HG03064 (cell line): ENCODE results near the gene TRPV4.
A peak's percentile ranks its signal among the peaks of the same experiment; 100 is the strongest.
"Not testable (repeated sequence)": the region's sequence is repeated elsewhere in the genome, so short reads cannot be mapped to it uniquely, and the experiment has no call there.

Experiments
- ATAC-seq: cut with Tn5 transposase; IDR thresholded peaks from one replicate; pipeline ENCODE4 v1.9.1; 2021; ENCODE audit warnings: low read depth; ENCODE audit not compliant: unreplicated experiment

Gene TRPV4

GRCh38 chr12:109833307-109834189 lies at the start of gene TRPV4:
TRPV4 (minus strand) TSS chr12:109833398; CDS start chr12:109814796, 18,602 bp downstream.
- ATAC-seq: no peak

- no peak for ATAC-seq
Measured at GRCh38 chr12:109881752-109882151, 48.6 kb upstream of the TRPV4 start.

- ATAC-seq: no peak
Measured at GRCh38 chr12:109880938-109881337, 47.7 kb upstream of the TRPV4 start.

- peak; percentile 86 for ATAC-seq
Measured at GRCh38 chr12:109880043-109880931, 47.1 kb upstream of the TRPV4 start, which contains the start of gene GLTP. GLTP (minus strand) TSS chr12:109880541; CDS start chr12:109880374, 167 bp downstream.

- no peak for ATAC-seq
Measured at GRCh38 chr12:109879351-109880042, 46.3 kb upstream of the TRPV4 start.

- ATAC-seq: no peak
Measured at GRCh38 chr12:109878749-109879148, 45.6 kb upstream of the TRPV4 start.

- ATAC-seq: no peak
Measured at GRCh38 chr12:109878247-109878625, 45.0 kb upstream of the TRPV4 start.

GRCh38 chr12:109877504-109878246 lies 44.5 kb upstream of the TRPV4 start:
- no peak for ATAC-seq

- ATAC-seq: no peak
Measured at GRCh38 chr12:109876406-109876805, 43.2 kb upstream of the TRPV4 start.

GRCh38 chr12:109875572-109876131 lies 42.5 kb upstream of the TRPV4 start:
- ATAC-seq: no peak

- ATAC-seq: no peak
Measured at GRCh38 chr12:109873653-109874052, 40.5 kb upstream of the TRPV4 start.

GRCh38 chr12:109871668-109872314 lies 38.6 kb upstream of the TRPV4 start:
- ATAC-seq: no peak

- ATAC-seq: no peak
Measured at GRCh38 chr12:109870648-109871047, 37.5 kb upstream of the TRPV4 start.

- no peak for ATAC-seq
Measured at GRCh38 chr12:109868182-109869051, 35.2 kb upstream of the TRPV4 start.

- ATAC-seq: no peak
Measured at GRCh38 chr12:109864916-109865315, 31.7 kb upstream of the TRPV4 start.

GRCh38 chr12:109863847-109864712 lies 30.9 kb upstream of the TRPV4 start:
- no peak for ATAC-seq

GRCh38 chr12:109862491-109862890 lies 29.3 kb upstream of the TRPV4 start:
- ATAC-seq: not testable (repeated sequence)
